GM13977 (cell line): ENCODE results near the gene GATA1.

Experiments
- DNase-seq: peaks from one replicate; pipeline ENCODE4 v3.0.0; 2012; ENCODE audit warnings: low spot score
- in situ Hi-C: fragments of 300-500 bp; cut with MboI; formaldehyde crosslinking; loops from one replicate; pipeline ENCODE4 v1.12.0; 2022; ENCODE audit warnings: low sequenced_read_pairs, low pct_unique_long_range_greater_than_20kb, mixed read lengths, inconsistent platforms; ENCODE audit not compliant: unreplicated experiment
- TF ChIP-seq, protein P1 (sequence below): IDR thresholded peaks from 2 replicates; pipeline ENCODE4 v1.5.1; 2012; ENCODE audit warnings: mild to moderate bottlenecking, control low read depth; ENCODE audit not compliant: insufficient read depth; ENCODE audit errors: extremely low read depth, missing control alignments

Gene GATA1

DNA sequence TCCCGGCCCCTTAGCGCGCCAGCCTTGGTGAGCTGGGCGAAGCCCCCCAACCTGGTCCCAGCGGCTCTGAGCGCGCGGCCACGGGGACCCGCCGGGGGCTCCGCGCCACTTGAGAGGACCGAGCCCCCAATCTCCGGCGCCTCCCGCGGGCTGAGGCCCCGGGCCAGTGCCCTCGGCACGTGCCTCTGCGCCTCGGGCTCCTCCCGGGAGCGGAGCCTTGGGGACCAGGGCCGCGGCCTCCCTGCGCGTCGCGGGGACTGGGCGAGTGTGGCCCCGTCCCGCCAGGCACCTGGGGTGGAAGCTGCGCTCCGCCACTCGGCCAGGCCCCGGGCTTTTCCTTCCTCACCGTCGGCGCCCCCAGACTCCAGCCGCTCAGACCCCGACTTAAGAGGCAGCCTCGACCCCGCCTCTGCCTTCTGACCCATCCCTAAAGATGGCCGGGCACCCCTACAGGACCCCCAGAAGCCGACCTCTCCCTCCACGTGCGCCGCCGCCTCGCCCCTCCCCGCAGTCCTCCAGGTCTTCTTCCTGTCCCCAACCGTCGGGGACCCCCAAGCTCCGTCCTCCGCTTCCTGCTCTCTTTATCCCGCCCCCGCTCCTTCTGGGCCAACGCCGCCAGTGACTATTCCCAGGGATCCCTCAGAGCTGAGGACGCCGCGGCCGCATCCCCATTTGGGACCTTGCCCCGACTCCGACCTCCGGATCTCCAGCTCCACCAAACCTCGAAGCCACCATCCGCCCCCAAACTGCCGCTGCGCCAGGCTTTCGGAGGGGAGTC lies 40.7 kb downstream of the GATA1 start:
- in situ Hi-C loops = no loop called here

DNA sequence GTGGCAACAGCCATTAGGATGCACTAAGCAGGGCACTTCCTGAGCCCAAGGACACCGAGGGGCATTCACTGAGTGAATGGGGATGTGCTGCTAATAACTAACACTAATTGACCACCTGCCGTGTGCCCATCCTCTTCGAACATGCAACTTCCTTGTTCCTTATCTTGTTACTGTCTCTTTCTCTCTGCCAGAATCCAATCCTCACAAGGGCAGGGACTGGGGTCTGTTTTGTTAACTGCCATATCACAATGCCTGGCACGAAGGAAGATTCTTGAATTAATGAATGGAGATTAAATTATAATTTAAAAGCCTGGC lies 41.2 kb downstream of the GATA1 start:
- no peak for DNase-seq
- TF ChIP-seq, protein P1, sequence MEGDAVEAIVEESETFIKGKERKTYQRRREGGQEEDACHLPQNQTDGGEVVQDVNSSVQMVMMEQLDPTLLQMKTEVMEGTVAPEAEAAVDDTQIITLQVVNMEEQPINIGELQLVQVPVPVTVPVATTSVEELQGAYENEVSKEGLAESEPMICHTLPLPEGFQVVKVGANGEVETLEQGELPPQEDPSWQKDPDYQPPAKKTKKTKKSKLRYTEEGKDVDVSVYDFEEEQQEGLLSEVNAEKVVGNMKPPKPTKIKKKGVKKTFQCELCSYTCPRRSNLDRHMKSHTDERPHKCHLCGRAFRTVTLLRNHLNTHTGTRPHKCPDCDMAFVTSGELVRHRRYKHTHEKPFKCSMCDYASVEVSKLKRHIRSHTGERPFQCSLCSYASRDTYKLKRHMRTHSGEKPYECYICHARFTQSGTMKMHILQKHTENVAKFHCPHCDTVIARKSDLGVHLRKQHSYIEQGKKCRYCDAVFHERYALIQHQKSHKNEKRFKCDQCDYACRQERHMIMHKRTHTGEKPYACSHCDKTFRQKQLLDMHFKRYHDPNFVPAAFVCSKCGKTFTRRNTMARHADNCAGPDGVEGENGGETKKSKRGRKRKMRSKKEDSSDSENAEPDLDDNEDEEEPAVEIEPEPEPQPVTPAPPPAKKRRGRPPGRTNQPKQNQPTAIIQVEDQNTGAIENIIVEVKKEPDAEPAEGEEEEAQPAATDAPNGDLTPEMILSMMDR = no peak
- in situ Hi-C loops = no loop called here

More for the DNA sequence above, 40.7 kb downstream of the GATA1 start:
- TF ChIP-seq, protein P1 = no peak
- no peak for DNase-seq

DNA sequence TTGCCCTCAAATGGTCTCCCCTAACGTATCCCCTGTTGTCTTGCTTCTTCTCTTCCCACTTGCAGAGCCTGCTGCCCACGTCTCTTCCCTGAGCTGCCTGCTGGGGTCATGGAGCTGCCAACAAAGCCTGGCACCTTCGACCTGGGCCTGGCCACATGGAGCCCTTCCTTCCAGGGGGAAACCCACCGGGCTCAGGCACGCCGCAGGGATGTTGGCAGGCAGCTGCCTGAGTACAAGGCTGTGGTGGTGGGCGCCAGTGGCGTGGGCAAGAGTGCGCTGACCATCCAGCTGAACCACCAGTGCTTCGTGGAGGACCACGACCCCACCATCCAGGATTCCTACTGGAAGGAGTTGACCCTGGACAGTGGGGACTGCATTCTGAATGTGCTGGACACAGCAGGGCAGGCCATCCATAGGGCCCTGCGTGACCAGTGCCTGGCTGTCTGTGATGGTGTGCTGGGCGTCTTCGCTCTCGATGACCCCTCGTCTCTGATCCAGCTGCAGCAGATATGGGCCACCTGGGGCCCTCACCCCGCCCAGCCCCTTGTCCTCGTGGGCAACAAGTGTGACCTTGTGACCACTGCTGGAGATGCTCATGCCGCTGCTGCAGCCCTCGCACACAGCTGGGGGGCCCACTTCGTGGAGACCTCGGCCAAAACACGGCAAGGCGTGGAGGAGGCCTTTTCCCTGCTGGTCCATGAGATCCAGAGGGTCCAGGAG lies 42.8 kb downstream of the GATA1 start:
- DNase-seq = no peak
- TF ChIP-seq, protein P1 = no peak
- in situ Hi-C loops = no loop called here

DNA sequence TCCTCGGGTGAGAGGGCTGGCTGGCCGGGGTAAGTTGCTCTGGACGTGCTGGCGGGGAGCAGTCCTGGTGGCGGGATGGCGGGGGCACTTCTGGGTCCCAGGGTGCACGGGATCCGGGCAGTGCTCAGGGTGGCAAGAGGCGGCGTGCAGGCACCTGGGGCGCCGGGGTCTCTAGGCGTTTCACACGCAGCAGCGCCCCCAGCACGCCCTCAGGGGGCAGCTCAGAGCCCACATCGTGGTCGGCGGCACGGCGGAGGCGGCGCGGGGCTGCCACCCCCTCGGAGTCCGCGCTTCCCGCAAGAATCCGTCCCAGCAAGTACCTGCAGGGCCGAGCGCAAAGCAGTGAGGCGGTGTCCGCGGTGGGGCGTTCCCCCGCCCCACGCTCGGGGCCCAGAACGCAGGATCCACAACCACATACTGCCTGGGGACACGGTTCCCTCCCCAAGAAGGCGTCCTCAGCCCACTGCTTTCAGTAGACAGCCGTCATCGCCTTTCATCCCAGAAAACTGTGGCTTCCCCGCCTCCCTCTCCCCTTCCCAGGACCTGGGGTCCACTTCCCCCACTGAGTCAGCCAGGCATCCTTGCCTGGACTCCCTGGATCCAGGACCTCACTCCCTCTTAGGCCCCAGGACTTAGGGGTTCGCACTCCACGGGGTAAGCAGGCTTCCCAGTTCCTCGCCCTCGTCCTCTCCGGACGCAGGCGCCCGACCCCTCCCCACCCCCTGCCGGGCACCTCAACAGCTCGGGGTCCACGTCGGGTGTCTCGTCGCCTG lies 44.9 kb downstream of the GATA1 start:
- in situ Hi-C loops = no loop called here
- no peak for DNase-seq
- TF ChIP-seq, protein P1 = no peak

DNA sequence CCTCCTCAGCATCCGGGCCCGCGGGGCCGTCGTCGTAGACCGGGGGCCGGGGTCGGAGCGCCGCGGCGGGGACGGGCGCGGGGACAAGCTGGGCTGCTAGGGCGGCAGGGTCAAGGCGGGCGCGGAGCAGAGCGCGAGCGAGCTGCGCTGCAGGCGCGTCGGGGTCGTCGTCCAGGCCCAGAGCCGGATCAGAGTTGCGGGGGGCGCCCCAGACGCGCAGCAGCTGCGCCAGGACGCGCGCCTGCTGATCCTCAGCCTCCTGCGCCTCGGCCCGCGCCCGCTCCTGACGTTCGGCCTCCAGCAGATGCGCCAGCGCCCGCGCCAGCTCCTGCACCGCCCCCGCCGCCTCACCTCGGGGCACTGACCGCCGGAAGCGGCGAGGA lies 45.5 kb downstream of the GATA1 start:
- no peak for DNase-seq

DNA sequence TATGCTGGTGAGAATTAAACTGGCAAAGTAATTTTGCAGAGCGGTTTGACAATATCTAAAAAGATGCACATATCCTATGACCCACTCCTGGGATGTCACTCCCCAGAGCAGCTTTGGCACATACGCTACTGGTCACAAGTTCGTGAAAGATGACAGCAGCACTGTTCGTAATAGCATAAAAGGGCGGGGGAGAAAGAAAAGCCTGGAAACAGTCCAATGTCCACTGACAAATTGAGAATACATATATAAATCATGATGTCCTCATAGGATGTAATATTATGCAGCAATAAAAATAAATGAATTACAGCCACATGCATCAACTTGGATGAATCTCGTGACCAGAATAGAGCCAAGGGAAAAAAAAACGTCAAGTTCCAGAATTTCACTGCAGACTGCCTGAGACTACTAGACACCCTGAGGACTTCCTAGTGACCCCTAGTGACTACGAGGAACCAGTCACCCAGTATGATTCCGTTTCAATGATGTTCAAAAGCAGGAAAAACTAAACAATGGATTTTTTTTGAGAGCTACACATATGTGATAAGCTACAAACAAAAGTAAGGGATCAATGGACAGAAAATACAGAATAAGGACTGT lies 47.2 kb downstream of the GATA1 start:
- in situ Hi-C loops = no loop called here
- TF ChIP-seq, protein P1 = no peak
- no peak for DNase-seq

More for the DNA sequence above, 45.5 kb downstream of the GATA1 start:
- in situ Hi-C loops = no loop called here
- TF ChIP-seq, protein P1 = no peak
